Ramos (cell line): ENCODE results near the gene VIL1.

Experiments
- in situ Hi-C: fragments of 300-500 bp; cut with MboI; formaldehyde crosslinking; loops from one replicate; pipeline ENCODE4 v1.14.3; 2022; ENCODE audit warnings: low sequenced_read_pairs; ENCODE audit not compliant: unreplicated experiment

Gene VIL1

GRCh38 chr2:218394298-218395089 lies 24.4 kb upstream of the VIL1 start:
- in situ Hi-C loops, result loop anchor here (5.0 kb wide), 1 partner anchor 97 kb away; no protein-coding TSS in a partner anchor

GRCh38 chr2:218395090-218395444 lies 23.9 kb upstream of the VIL1 start:
- in situ Hi-C loops, result loop anchor here (5.0 kb wide), 1 partner anchor 98 kb away; no protein-coding TSS in a partner anchor

- in situ Hi-C loops, result loop anchor here (5.0 kb wide), 1 partner anchor 98 kb away; no protein-coding TSS in a partner anchor
Measured at GRCh38 chr2:218395456-218395825, 23.5 kb upstream of the VIL1 start.

- in situ Hi-C loops, result loop anchor here (5.0 kb wide), 1 partner anchor 99 kb away; no protein-coding TSS in a partner anchor
Measured at GRCh38 chr2:218395826-218396687, 22.9 kb upstream of the VIL1 start.

- in situ Hi-C loops, result loop anchor here (5.0 kb wide), 1 partner anchor 100 kb away; no protein-coding TSS in a partner anchor
Measured at GRCh38 chr2:218396688-218397462, 22.0 kb upstream of the VIL1 start.

GRCh38 chr2:218397463-218397819 lies 21.5 kb upstream of the VIL1 start:
- in situ Hi-C loops, result loop anchor here (5.0 kb wide), 1 partner anchor 100 kb away; no protein-coding TSS in a partner anchor

GRCh38 chr2:218397820-218398436 lies 21.0 kb upstream of the VIL1 start:
- in situ Hi-C loops, result loop anchor here (5.0 kb wide), 1 partner anchor 101 kb away; no protein-coding TSS in a partner anchor

GRCh38 chr2:218398437-218399390 lies 20.2 kb upstream of the VIL1 start:
- in situ Hi-C loops, result loop anchor here (5.0 kb wide), 1 partner anchor 101 kb away; no protein-coding TSS in a partner anchor

- in situ Hi-C loops, result loop anchor here (5.0 to 10.0 kb wide), 2 partner anchors 102 to 255 kb away; partner anchors contain the start of genes BCS1L and ZNF142
Measured at GRCh38 chr2:218399391-218400166, 19.3 kb upstream of the VIL1 start, which contains the start of gene CTDSP1. TSS of gene CTDSP1 (plus strand) at chr2:218399868. CDS start at chr2:218400091, 223 bp downstream.

GRCh38 chr2:218400167-218400929 lies 18.6 kb upstream of the VIL1 start:
- in situ Hi-C loops, result loop anchor here (10.0 kb wide), 1 partner anchor 254 kb away; the partner anchor contains the start of genes BCS1L and ZNF142

GRCh38 chr2:218400930-218401881 lies 17.7 kb upstream of the VIL1 start:
- in situ Hi-C loops, result loop anchor here (10.0 kb wide), 1 partner anchor 254 kb away; the partner anchor contains the start of genes BCS1L and ZNF142

- in situ Hi-C loops, result loop anchor here (10.0 kb wide), 1 partner anchor 253 kb away; the partner anchor contains the start of genes BCS1L and ZNF142
Measured at GRCh38 chr2:218401890-218402289, 17.0 kb upstream of the VIL1 start.

- in situ Hi-C loops, result loop anchor here (10.0 kb wide), 1 partner anchor 252 kb away; the partner anchor contains the start of genes BCS1L and ZNF142
Measured at GRCh38 chr2:218402491-218402901, 16.4 kb upstream of the VIL1 start.

GRCh38 chr2:218402911-218403411 lies 16.0 kb upstream of the VIL1 start:
- in situ Hi-C loops, result loop anchor here (10.0 kb wide), 1 partner anchor 252 kb away; the partner anchor contains the start of genes BCS1L and ZNF142

GRCh38 chr2:218403810-218404209 lies 15.1 kb upstream of the VIL1 start:
- in situ Hi-C loops, result loop anchor here (10.0 kb wide), 1 partner anchor 251 kb away; the partner anchor contains the start of genes BCS1L and ZNF142
